K562 (cell line): ENCODE data around the gene CCSER1. TPM values are rescaled to one million over a fixed set of nuclear protein-coding genes. Genes with fewer than 3 reads are reported as not detected.

Experiments used
- ATAC-seq: fragments of 200-7000 bp; cut with Tn5 transposase; 3 replicates; pipeline ENCODE4 v1.9.1; 2020; ENCODE audit warnings: moderate library complexity
- BruUV-seq: library from RNA; stranded (reverse); fragments of 400-500 nt; replicated peaks from 2 replicates; lab custom pipeline; 2021; lab: Mats Ljungman, UMichigan
- CTCF ChIA-PET: fragments of 300-600 bp; formaldehyde crosslinking; extraction: SDS; loops from one replicate; lab custom pipeline; 2021; ENCODE audit warnings: low intra/inter-chr PET ratio; lab: Yijun Ruan, JAX
- POLR2A ChIA-PET: fragments of 300-600, 350-650 bp; sonication (Branson Sonifier 250); formaldehyde crosslinking; extraction: SDS; loops from one replicate; lab custom pipeline; 2021; ENCODE audit warnings: antibody characterized with exemption, inconsistent platforms; lab: Yijun Ruan, JAX
- DNase-seq, 4 experiments: peaks; one replicate each; pipeline versions ENCODE4 v3.0.0 to v3.0.0-alpha.2; 2011 to 2018; ENCODE audit warnings: low spot score in 3 of 4, mixed read lengths in 3 of 4; ENCODE audit errors: extremely low read depth in 1 of 4
- FAIRE-seq: peaks from 2 replicates; lab custom pipeline; 2011; peaks lifted over from hg19 to GRCh38; lab: Jason Lieb, UNC
- H2AFZ ChIP-seq: 2 replicates; pipeline ENCODE4 v1.6.0; 2011; ENCODE audit warnings: low read depth, low read length, control low read depth, inconsistent platforms
- H3K27ac ChIP-seq: fragments of 200-600 bp; 3 replicates; pipeline ENCODE4 v1.8.0; 2011; ENCODE audit warnings: low read depth, mild to moderate bottlenecking, control low read depth, inconsistent platforms, low read length, moderate library complexity, mixed read lengths; ENCODE audit errors: extremely low read depth
- H3K27me3 ChIP-seq, 2 experiments: fragments of 300-600 bp in 1 of 2; 2 replicates in 1 of 2; 3 replicates in 1 of 2; pipeline versions ENCODE4 v1.6.0 to v1.8.0; 2011; ENCODE audit warnings: inconsistent platforms in 2 of 2, low read length in 2 of 2, mild to moderate bottlenecking in 1 of 2, mixed read lengths in 1 of 2, moderate library complexity in 1 of 2; ENCODE audit not compliant: control insufficient read depth in 2 of 2, insufficient read depth in 2 of 2
- H3K36me3 ChIP-seq: fragments of 300-600 bp; 3 replicates; pipeline ENCODE4 v1.8.0; 2011; ENCODE audit warnings: mild to moderate bottlenecking, low read length, inconsistent platforms; ENCODE audit not compliant: control insufficient read depth, insufficient read depth
- H3K4me1 ChIP-seq, 2 experiments: fragments of 200-600 bp in 1 of 2; replicated peaks in 1 of 2; 2 replicates in 1 of 2; 3 replicates in 1 of 2; pipeline versions ENCODE4 v1.5.1 to v1.8.0; 2011; ENCODE audit warnings: inconsistent platforms in 2 of 2, low read length in 2 of 2, mild to moderate bottlenecking in 1 of 2, mixed read lengths in 1 of 2, moderate library complexity in 1 of 2; ENCODE audit not compliant: control insufficient read depth in 2 of 2, insufficient read depth in 2 of 2
- H3K4me2 ChIP-seq: 2 replicates; pipeline ENCODE4 v1.6.1; 2011; ENCODE audit warnings: low read length, control low read depth, inconsistent platforms, mixed read lengths; ENCODE audit not compliant: insufficient read depth
- H3K4me3 ChIP-seq: fragments of 200-600 bp; sonication (generic), shearing (Covaris generic); 2 replicates; pipeline ENCODE4 v1.5.1; 2016; ENCODE audit warnings: control low read depth, inconsistent platforms
- H3K79me2 ChIP-seq: fragments of 200-600 bp; 3 replicates; pipeline ENCODE4 v1.8.0; 2011; ENCODE audit warnings: low read length, inconsistent platforms; ENCODE audit not compliant: control insufficient read depth, insufficient read depth
- H3K9ac ChIP-seq, 2 experiments: 2 replicates each; pipeline versions ENCODE4 v1.6.0 to v1.6.1; 2011; ENCODE audit warnings: low read depth in 2 of 2, low read length in 2 of 2, control low read depth in 1 of 2, inconsistent platforms in 1 of 2, mild to moderate bottlenecking in 1 of 2, mixed read lengths in 1 of 2; ENCODE audit not compliant: insufficient read depth in 1 of 2
- H3K9me1 ChIP-seq: one replicate; pipeline ENCODE4 v1.6.0; 2011; ENCODE audit warnings: inconsistent platforms, mild to moderate bottlenecking, low read length, moderate library complexity; ENCODE audit not compliant: control insufficient read depth, insufficient read depth
- H3K9me3 ChIP-seq: replicated peaks from 2 replicates; pipeline ENCODE4 v1.5.1; 2011; ENCODE audit warnings: low read depth, low read length, inconsistent platforms; ENCODE audit not compliant: control insufficient read depth, insufficient read depth
- H4K20me1 ChIP-seq: replicated peaks from 2 replicates; pipeline ENCODE4 v1.6.1; 2011; ENCODE audit warnings: low read length, inconsistent platforms, mixed read lengths; ENCODE audit not compliant: control insufficient read depth, insufficient read depth
- BACH1 ChIP-seq: fragments of 200-800 bp; sonication (Bioruptor generic); IDR thresholded peaks from 2 replicates; pipeline ENCODE4 v1.6.1; 2016; ENCODE audit warnings: missing genetic modification characterization, missing compliant biosample characterization
- BCL6 ChIP-seq: fragments of 250-450 bp; sonication (Bioruptor Pico); IDR thresholded peaks from 2 replicates; pipeline ENCODE4 v1.4.0; 2020
- CHD7 ChIP-seq: fragments of 200-600 bp; sonication (generic); IDR thresholded peaks from one replicate; pipeline ENCODE4 v1.6.1; 2012; ENCODE audit warnings: mild to moderate bottlenecking, low read depth, low read length, inconsistent platforms
- FIP1L1 ChIP-seq: fragments of 200-400 bp; formaldehyde crosslinking; IDR thresholded peaks from 2 replicates; pipeline ENCODE4 v1.6.1; 2018; ENCODE audit warnings: mild to moderate bottlenecking, low read depth, low read length; ENCODE audit not compliant: poor library complexity, severe bottlenecking
- FOXA3 ChIP-seq, 2 experiments: fragments of 450-650 bp in 1 of 2; sonication (generic) in 1 of 2; formaldehyde crosslinking; IDR thresholded peaks in 1 of 2; conservative IDR thresholded peaks in 1 of 2; 2 replicates each; pipeline versions ENCODE4 v1.4.0 to v1.8.0; 2020 to 2022; ENCODE audit warnings: mild to moderate bottlenecking in 2 of 2, missing genetic modification reagents in 1 of 2
- FOXP1 ChIP-seq: sonication (generic); formaldehyde crosslinking; IDR thresholded peaks from 2 replicates; pipeline ENCODE4 v1.8.0; 2022; ENCODE audit warnings: mild to moderate bottlenecking, missing genetic modification reagents
- HDGF ChIP-seq: fragments of 450-650 bp; IDR thresholded peaks from 2 replicates; pipeline ENCODE4 v1.6.1; 2016
- HMBOX1 ChIP-seq: sonication (generic); IDR thresholded peaks from 2 replicates; pipeline ENCODE4 v1.6.1; 2016
- HMG20B ChIP-seq: fragments of 250-450 bp; sonication (Bioruptor Pico); IDR thresholded peaks from 2 replicates; pipeline ENCODE4 v1.5.0; 2021; ENCODE audit warnings: mild to moderate bottlenecking
- NCOA6 ChIP-seq: fragments of 450-650 bp; IDR thresholded peaks from 2 replicates; pipeline ENCODE4 v1.6.1; 2017; ENCODE audit warnings: mild to moderate bottlenecking
- POLR2H ChIP-seq: IDR thresholded peaks from 2 replicates; pipeline ENCODE4 v1.6.1; 2016; ENCODE audit warnings: missing genetic modification characterization, low read depth, mild to moderate bottlenecking, control low read depth, missing compliant biosample characterization, moderate library complexity
- WGBS: fragments of 100-300 bp; shearing (Covaris generic); methylation state at CpG from one replicate; pipeline ENCODE4 v1.1.6; 2016; ENCODE audit warnings: low coverage, mixed read lengths; ENCODE audit not compliant: insufficient coverage; ENCODE audit errors: missing lambda C conversion rate; 5-methylcytosine and 5-hydroxymethylcytosine counted together
- in situ Hi-C: fragments of 300-500 bp; cut with MboI; formaldehyde crosslinking; loops from 4 replicates; pipeline ENCODE4 v1.15.0; 2018; ENCODE audit warnings: inconsistent platforms, mixed read lengths
- intact Hi-C: fragments of 100-400 bp; cut with micrococcal nuclease; formaldehyde crosslinking; loops from 2 replicates; pipeline ENCODE4 v1.14.2; 2022
- polyA plus RNA-seq, 8 experiments: library from polyadenylated mRNA; depleted of rRNA in 4 of 8; stranded (reverse) in 5 of 8; unstranded in 3 of 8; fragments of >200 nt; fragmentation: Nextera tagmentation in 2 of 8; fragmentation: Illumina TruSeq in 1 of 8; extraction: Ambion mirVana in 2 of 8; extraction: Trizol in 1 of 8; gene quantifications; 2 replicates each; pipeline versions ENCODE4 v1.2.1 to v1.2.3, GENCODE V29; 2011 to 2014; ENCODE audit warnings: inconsistent platforms in 1 of 8, missing spikeins in 1 of 8
- total RNA-seq, 7 experiments: library from RNA; depleted of rRNA in 6 of 7; stranded (reverse); fragments of >200 nt in 6 of 7; fragmentation: Illumina TruSeq in 2 of 7; extraction: Trizol in 2 of 7; gene quantifications; 2 replicates each; pipeline versions ENCODE4 v1.2.1 to v1.2.3, GENCODE V29; 2011 to 2021; ENCODE audit warnings: low replicate concordance in 1 of 7

The CCSER1 gene
- total and polyA plus RNA-seq, 9 of the 15 experiments (the other 6 are each of a cell fraction or from before 2014, with no cell fraction given): not detected

DNA sequence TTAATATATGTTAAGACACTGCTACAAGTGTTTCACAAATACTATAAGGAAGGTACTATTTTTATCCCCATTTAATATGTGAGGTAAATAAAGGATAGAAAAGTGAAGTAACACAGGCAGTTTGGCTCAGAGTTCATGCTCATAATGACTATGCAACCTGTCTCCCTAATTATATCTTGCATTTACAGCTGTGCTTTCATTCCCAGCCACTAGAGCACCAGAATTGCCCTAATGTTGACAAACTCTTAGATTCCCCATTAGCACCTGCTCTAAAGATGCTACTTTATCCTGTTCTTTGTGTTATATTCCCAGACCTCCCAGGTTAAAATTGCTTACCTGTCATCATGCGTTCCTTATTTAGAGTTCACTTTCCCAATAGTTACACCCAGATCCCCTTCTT is 833.6 kb downstream of the CCSER1 start:
- H2AFZ ChIP-seq: no peak overlapping the region
- intact Hi-C loops: no loop called here
- H4K20me1 ChIP-seq: no peaks in the 10 kb centered on the region
- H3K9me1 ChIP-seq: no peaks in the 10 kb centered on the region
- H3K36me3 ChIP-seq: no peaks in the 10 kb centered on the region
- no peaks in the 10 kb centered on the region for H3K4me1 ChIP-seq
- no peak overlapping the region for H3K4me3 ChIP-seq
- in situ Hi-C loops: no loop called here
- ChIA-PET POLR2A (no interaction called here), CTCF (no interaction called here)
- H3K27me3 ChIP-seq: no peaks in the 10 kb centered on the region
- no peak overlapping the region for H3K9ac ChIP-seq
- no peak overlapping the region for H3K4me2 ChIP-seq
- no peak for DNase-seq
- ATAC-seq: no peak
- no peaks in the 10 kb centered on the region for H3K79me2 ChIP-seq
- WGBS: 0% methylated on average over 1 of the region's 1 CpG
- no TSS peak for BruUV-seq
- 0 out of 2 replicates have a peak, but pooled peaks cover 2% of the 10 kb centered on the region for H3K9me3 ChIP-seq
- no peak overlapping the region for H3K27ac ChIP-seq
- FAIRE-seq: no peak
- no peak for TF ChIP-seq BCL6 (CRISPR knock-in tag)
- no peak for TF ChIP-seq CHD7
- TF ChIP-seq POLR2H (tag): no peak
- TF ChIP-seq FIP1L1: no peak
- TF ChIP-seq FOXP1: no peak
- TF ChIP-seq HMG20B (CRISPR knock-in tag): no peak
- TF ChIP-seq BACH1 (tag): no peak
- TF ChIP-seq FOXA3 (CRISPR knock-in tag; conservative IDR thresholded peaks at IDR 0.05 in 1 of 2, IDR thresholded peaks at IDR 0.05 in 1 of 2): no peak
- no peak for TF ChIP-seq HMBOX1
- no peak for TF ChIP-seq NCOA6
- TF ChIP-seq HDGF: no peak
